Effector CD8-positive, alpha-beta T cell (primary cell): ENCODE results near the gene MRPL1.
"Not testable (repeated sequence)": the region's sequence is repeated elsewhere in the genome, so short reads cannot be mapped to it uniquely, and the experiment has no call there.

Source experiments
- DNase-seq: peaks from one replicate; lab custom pipeline; 2025; lab: John Stamatoyannopoulos, UW

Gene MRPL1

GRCh38 chr4:77913348-77913747 is 50.7 kb downstream of the MRPL1 start:
- DNase-seq: no peak

DNA sequence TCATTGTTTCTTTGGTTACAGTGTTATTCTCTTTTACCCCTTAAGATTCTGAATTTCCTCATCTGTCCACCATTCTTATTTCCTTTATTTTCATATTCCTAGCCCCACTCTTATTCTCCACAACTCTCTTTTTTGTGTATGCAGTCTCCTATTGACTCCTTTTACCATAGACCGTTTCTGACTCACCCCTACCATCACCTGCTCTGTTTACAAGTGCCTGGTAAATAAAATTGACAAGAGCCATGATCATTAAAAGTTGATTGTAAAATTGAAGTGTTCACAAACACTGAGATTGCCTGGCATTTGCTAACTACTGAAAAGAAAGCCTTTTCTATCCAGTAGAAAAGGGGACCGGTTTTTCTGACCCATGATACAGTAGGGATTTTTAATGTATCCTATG is 54.4 kb downstream of the MRPL1 start:
- no peak for DNase-seq

DNA sequence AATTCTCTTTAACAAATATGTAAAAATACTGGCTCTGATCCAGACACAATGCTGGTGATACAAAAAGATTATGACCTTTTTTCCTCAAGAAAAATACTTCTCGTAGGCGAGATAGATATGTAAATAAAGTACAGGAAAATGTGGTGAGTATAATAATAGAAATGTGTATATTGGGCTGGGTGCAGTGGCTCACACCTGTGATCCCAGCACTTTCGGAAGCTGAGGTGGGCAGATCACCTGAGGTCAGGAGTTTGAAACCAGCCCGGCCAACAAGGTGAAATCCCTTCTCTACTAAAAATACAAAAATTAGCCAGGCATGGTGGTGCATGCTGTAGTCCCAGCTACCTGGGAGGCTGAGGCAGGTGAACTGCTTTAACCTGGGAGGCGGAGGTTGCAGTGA is 55.0 kb downstream of the MRPL1 start:
- no peak for DNase-seq

- DNase-seq: no peak
Measured at GRCh38 chr4:77920371-77920770, 57.7 kb downstream of the MRPL1 start.

GRCh38 chr4:77921701-77922100 is 59.1 kb downstream of the MRPL1 start:
- no peak for DNase-seq

DNA sequence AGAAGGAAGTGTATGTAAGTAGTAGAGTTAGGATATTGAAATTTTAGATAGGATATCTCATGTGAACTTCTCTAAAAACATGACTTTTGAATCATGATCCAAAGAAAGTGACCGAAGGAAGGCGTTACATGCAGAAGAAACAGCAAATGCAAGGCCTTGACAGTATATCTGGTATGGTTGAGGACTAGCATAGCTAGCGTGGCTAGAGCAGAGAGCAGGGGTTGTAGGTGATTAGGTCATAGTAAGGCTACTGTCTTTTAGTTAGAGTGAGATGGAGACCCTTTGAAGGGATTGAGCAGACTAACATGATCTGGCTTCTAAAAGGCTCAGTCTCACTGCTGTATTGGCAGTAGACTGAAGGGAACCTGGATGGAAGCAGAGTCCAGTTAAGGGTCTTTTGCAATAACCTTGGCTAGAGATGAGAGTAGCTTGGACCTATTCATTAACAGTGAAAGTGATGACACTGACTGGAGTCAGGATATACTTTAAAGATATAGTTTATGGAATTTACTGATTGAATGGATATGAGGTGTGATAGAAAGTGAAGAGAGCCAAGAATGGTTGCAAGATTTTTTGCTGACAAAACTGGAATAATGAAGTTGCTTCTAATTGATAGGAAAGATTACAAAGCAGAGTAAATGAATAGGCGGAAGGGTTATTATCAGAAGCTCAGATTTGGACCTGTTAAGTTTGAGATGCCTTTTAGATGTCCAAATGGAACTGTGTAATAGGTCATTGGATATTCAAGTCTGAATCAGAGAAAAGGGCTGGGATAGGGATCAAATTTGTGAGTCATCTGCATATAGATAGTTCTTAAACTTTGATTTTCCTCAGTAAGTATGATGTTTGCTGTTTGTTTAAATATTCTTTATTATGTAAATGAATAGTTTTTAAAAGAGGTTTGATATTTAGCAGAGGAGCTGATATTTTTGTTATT is 59.8 kb downstream of the MRPL1 start:
- DNase-seq: no peak

GRCh38 chr4:77927991-77928925 is 65.6 kb downstream of the MRPL1 start:
- no peak for DNase-seq

GRCh38 chr4:77930154-77930639 is 67.6 kb downstream of the MRPL1 start:
- DNase-seq: no peak

- no peak for DNase-seq
Measured at GRCh38 chr4:77930876-77931275, 68.2 kb downstream of the MRPL1 start.

DNA sequence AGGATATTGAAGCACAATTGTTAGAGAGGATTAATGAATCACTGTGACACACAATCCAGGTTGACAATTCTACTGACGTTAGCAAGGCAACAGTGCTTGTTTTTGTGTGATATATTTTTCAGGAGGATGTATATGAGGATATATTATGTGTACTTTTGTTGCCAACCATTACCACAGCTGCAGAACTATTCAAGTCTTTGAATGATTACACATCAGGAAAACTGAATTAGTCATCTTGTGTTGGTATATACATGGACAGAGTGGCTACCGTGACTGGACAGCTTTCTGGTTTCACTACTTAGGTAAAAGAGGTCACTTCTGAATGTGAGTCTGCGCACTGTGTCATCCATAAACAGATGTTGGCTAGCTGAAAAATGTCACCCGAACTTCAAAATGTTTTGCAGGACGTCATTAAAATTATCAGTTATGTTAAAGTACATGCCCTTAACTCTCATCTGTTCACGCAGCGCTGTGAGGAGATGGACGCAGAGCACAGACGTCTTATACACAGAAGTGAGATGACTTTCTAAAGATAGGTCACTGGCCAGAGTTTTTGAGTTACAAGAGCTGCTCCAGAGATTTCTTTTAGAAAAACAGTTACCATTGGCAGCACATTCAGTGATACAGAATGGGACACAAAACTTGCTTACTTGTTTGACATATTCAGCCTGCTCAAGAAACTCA is 69.0 kb downstream of the MRPL1 start:
- DNase-seq: no peak

DNA sequence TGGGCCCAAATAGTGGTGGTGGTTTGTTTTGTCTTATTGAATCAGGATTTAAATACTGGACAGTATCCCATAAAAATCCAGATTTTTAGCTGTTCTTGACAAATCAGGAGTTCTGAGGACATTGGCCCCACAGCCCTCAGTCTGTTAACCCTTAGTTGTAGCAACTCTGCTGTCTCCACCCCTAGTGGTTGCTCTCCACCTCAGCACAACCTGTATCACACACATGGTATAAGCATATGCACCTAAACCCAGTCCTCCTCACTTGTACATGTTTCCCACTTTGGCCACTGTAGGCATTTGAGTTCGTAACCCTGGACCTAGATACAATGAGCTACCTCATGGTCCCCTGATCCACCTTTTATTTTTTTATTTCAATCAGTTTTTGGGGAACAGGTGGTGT is 75.9 kb downstream of the MRPL1 start:
- DNase-seq: no peak

DNA sequence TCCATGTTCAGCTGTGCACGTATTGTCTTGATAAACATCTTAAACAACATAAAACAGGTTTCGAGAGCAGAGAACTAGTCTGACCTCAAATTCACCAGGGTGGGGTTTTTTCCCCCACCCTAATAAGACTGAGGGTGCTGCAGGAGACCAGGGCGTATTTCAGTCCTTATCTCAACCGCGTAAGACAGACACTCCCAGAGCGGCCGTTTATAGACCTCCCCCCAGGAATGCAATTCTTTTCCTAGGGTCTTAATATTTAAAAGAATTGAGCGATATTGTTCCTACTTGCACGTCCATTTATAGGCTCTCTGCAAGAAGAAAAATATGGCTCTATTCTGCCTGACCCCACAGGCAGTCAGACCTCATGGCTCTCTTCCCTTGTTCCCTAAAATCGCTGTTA is 83.3 kb downstream of the MRPL1 start:
- DNase-seq: not testable (repeated sequence)

DNA sequence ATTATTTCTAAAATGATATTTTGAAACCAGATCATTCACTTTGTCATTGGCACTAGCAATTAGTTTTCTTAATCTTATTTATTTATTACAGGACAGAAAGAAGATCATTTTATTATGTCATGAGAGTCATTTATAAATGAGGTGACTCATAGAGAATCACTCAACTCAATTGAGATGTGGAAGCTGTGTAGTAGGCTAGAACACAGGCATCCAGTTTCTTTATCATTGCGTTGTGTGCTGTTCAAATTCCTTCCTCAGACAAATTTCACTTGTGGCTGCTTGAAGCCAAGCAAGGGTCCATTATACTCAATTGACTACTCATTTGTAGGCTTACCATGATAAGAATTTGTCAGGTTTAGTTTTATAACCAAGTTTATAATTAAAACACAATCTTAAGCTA is 87.6 kb downstream of the MRPL1 start:
- DNase-seq: no peak

GRCh38 chr4:77952457-77952856 is 89.8 kb downstream of the MRPL1 start:
- DNase-seq: no peak

DNA sequence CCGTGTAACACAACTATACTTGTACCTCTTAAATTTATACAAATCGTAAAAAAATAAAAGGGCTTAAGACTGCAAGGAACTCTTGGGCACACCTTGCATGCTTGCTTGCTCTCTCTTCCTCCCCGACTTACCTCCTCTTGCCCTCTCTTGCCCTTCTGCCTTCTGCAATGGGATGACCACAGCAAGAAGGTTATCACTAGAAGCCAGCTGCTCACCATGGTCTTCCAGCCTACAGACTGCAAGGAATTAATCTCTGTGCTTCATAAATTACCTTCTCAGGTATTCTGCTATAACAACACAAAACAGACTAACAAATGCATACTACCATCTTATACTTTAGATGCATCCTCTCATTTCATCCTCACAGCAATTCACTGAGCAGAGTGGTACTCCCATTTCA is 92.1 kb downstream of the MRPL1 start:
- DNase-seq: no peak

DNA sequence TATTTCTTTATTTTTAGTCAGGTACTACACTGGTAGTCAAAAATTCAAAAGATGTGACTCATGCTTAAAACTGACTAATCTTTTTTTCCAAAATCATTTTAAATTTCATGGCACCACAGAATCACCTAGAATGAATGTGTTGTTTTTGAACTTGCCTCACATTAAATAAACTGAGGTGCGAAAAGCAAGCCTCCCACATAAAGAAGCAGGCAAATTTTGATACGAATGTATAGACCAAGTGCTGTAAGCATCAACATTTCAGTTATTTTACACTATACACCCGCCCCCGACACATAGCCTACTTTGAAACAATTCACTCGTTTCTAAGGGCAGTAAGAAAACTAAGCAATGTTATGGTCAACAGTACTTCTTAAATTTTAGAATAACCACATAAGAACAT is 94.3 kb downstream of the MRPL1 start:
- no peak for DNase-seq

DNA sequence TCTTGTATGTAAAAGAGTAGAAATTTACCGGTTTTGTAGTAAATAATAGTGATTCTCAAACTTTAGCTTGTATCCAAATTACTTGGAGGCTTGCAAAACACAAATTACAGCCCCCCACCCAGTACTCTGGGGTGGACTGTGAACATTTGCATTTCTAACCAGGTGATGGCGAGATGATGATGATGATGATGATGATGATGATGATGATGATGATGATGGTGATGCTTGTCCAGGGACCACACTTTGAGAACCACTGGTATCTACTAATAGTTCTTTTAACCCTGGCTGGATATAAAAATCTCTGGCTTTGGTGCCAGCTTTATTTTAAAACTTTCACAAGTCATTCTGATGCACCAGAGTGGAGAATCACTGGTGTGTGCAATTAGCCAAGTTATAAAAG is 96.3 kb downstream of the MRPL1 start:
- DNase-seq: no peak

DNA sequence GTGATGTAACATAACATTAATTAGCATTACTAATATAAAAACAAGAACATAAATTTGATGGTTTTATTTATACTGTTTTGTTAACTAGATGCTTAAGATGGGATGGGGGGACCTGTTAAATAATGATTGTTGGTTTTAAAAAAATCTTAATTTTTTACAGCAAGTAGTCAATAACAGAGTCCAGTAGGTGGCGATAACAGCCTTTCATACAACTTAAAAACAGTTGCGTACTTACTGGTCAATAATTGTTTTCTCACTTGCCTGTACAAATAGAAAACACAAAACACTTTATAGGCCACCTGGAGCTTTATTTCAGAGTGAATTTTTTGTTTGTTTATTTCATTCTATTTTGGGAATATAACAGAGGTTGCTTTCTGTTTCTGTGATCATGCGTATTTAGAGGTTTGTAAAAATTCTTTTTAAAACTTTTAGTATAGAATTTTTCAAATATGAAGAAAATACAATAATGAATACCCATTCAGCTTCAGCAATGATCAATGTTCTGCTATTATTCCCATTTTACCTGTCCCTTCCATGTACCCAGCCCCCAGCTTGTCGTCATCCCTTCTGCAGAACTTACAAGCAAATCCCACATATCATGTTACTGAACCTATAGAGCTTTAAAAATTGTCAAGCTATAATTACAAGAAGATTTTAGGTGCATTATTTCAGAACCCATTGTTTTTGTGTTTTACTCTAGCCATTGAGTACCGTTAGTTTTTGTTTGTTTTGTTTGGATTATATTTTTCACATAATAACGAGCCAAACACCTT is 97.1 kb downstream of the MRPL1 start:
- no peak for DNase-seq

- no peak for DNase-seq
Measured at GRCh38 chr4:77960367-77960766, 97.7 kb downstream of the MRPL1 start.

DNA sequence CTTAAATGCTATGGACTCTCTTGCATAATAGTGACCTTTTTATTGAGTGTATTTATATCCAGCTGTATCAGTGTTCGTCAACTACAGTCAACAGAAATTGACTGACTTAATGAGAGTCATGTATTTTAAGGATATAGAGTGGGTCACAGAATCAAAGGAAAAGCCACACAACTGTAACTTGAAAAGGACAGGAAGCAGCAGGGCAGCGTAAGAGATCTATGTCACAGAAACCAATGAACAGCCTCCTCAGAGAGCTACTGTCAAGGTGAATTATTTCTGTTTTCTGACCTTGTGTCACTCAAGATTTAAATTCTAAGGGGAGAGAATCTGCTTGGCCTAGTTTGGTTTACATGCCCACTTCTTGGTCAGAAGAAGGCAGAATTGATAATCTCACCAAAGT is 100.4 kb downstream of the MRPL1 start:
- no peak for DNase-seq

DNA sequence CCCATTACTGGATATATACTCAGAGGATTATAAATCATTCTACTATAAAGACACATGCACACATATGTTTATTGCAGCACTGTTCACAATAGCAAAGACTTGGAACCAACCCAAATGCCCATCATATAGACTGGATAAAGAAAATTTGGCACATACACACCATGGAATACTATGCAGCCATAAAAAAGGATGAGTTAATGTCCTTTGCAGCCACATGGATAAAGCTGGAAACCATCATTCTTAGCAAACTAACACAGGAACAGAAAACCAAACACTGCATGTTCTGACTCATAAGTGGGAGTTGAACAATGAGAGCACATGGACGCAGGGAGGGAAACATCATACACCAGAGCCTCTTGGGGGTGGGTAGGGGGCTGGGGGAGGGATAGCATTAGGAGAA is 111.0 kb downstream of the MRPL1 start:
- DNase-seq: not testable (repeated sequence)
